ENCODE results near the gene SPDYE16.
"Not testable (repeated sequence)": the region's sequence is repeated elsewhere in the genome, so short reads cannot be mapped to it uniquely, and the experiment has no call there.

SPDYE16 gene

GRCh38 chr7:76504351-76505167 is 38.5 kb downstream of the SPDYE16 start:
- DNase-seq, result not testable (repeated sequence)

GRCh38 chr7:76503244-76503643 is 39.9 kb downstream of the SPDYE16 start:
- not testable (repeated sequence) for DNase-seq

GRCh38 chr7:76502836-76503235 is 40.3 kb downstream of the SPDYE16 start:
- DNase-seq, result not testable (repeated sequence)

GRCh38 chr7:76502224-76502623 is 40.9 kb downstream of the SPDYE16 start:
- DNase-seq, result not testable (repeated sequence)

GRCh38 chr7:76499924-76500241 is 43.2 kb downstream of the SPDYE16 start:
- not testable (repeated sequence) for DNase-seq

- DNase-seq, result not testable (repeated sequence)
Observed at GRCh38 chr7:76499201-76499923, 43.7 kb downstream of the SPDYE16 start.

GRCh38 chr7:76498583-76499200 is 44.4 kb downstream of the SPDYE16 start:
- DNase-seq, result not testable (repeated sequence)

GRCh38 chr7:76497918-76498582 is 45.0 kb downstream of the SPDYE16 start:
- DNase-seq, result not testable (repeated sequence)

GRCh38 chr7:76495717-76496116 is 47.4 kb downstream of the SPDYE16 start:
- not testable (repeated sequence) for DNase-seq

GRCh38 chr7:76492139-76492538 is 51.0 kb downstream of the SPDYE16 start:
- DNase-seq, result not testable (repeated sequence)

- DNase-seq, result not testable (repeated sequence)
Observed at GRCh38 chr7:76487969-76488368, 55.1 kb downstream of the SPDYE16 start.

GRCh38 chr7:76486618-76487017 is 56.5 kb downstream of the SPDYE16 start:
- not testable (repeated sequence) for DNase-seq

- DNase-seq, result not testable (repeated sequence)
Observed at GRCh38 chr7:76485822-76486610, 57.1 kb downstream of the SPDYE16 start.

GRCh38 chr7:76484456-76484855 is 58.6 kb downstream of the SPDYE16 start:
- DNase-seq, result not testable (repeated sequence)

- DNase-seq, result not testable (repeated sequence)
Observed at GRCh38 chr7:76483081-76483480, 60.0 kb downstream of the SPDYE16 start.

- not testable (repeated sequence) for DNase-seq
Observed at GRCh38 chr7:76482660-76483059, 60.4 kb downstream of the SPDYE16 start.

All from KG1 (cell line).